Fibroblast of the aortic adventitia (primary cell): ENCODE measurements around the gene PLPP7. TPM values are rescaled to one million over a fixed set of nuclear protein-coding genes. Genes with fewer than 3 reads are reported as not detected.

Experiments
- DNase-seq: peaks from one replicate; pipeline ENCODE4 v3.0.0-alpha.2; 2010; ENCODE audit warnings: low read depth
- H3K4me3 ChIP-seq: 2 replicates; pipeline ENCODE4 v1.5.1; 2011; ENCODE audit warnings: low read depth, mild to moderate bottlenecking, control low read depth, low read length, moderate library complexity
- CTCF ChIP-seq: IDR thresholded peaks from 2 replicates; pipeline ENCODE4 v1.5.1; 2011; ENCODE audit warnings: mild to moderate bottlenecking, low read length, control low read depth, inconsistent platforms; ENCODE audit not compliant: insufficient read depth
- total RNA-seq: library from RNA; depleted of rRNA; stranded (reverse); fragments of >200 nt; gene quantifications from 2 replicates; pipeline ENCODE4 v1.2.3, GENCODE V29; 2012; ENCODE audit warnings: low replicate concordance

PLPP7 gene
- total RNA-seq, 1 donor, result 9.8 TPM

- H3K4me3 ChIP-seq, result no peak overlapping the region
- DNase-seq, result no peak
- no peak for TF ChIP-seq CTCF
Measured at GRCh38 chr9:131306397-131307004, 17.0 kb downstream of the PLPP7 start.

GRCh38 chr9:131307974-131308373, 18.5 kb downstream of the PLPP7 start:
- no peak for TF ChIP-seq CTCF
- no peak overlapping the region for H3K4me3 ChIP-seq
- DNase-seq, result no peak

GRCh38 chr9:131308452-131308851, 18.9 kb downstream of the PLPP7 start:
- no peak overlapping the region for H3K4me3 ChIP-seq
- no peak for DNase-seq
- TF ChIP-seq CTCF, result no peak

- DNase-seq, result no peak
- no peak for TF ChIP-seq CTCF
Measured at GRCh38 chr9:131308906-131309529, 19.5 kb downstream of the PLPP7 start.

GRCh38 chr9:131309530-131310276, 20.2 kb downstream of the PLPP7 start:
- no peak for TF ChIP-seq CTCF
- DNase-seq, result no peak
- no peak overlapping the region for H3K4me3 ChIP-seq

More at GRCh38 chr9:131308906-131309529, 19.5 kb downstream of the PLPP7 start:
- H3K4me3 ChIP-seq, result no peak overlapping the region

- no peak overlapping the region for H3K4me3 ChIP-seq
- TF ChIP-seq CTCF, result no peak
- no peak for DNase-seq
Measured at GRCh38 chr9:131310833-131311554, 21.5 kb downstream of the PLPP7 start.
